Measurements from ENCODE around the gene KLHL7.

Gene KLHL7

DNA sequence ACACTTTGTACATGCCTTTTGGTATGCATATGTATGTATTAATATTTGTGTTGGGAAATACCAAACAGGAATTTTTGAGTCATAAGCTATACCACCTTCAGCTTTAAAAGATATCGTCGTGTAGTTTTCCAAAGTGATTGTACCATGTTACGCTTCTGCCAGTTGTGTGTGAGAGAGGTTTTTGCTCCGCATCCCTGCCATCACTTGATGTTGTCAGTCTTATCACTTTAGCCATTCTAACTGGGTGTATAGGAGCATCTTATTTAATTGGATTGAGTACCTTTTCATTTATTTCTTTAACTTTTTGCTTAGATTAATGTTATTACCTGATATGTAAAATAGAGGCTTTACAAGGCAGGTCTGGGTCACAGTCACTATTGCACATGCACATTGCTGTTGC is 3.4 kb downstream of the KLHL7 start:
- TF ChIP-seq EZH2phosphoT487 (IDR thresholded peaks at IDR 0.05; ENCODE audit: borderline replicate concordance) (no peak), CTCF (conservative IDR thresholded peaks at IDR 0.05; ENCODE audit: low read length) (no peak)
- Histone ChIP-seq H2AFZ (ENCODE audit: low read length) (no peak overlapping the region), H3K4me1 (ENCODE audit: insufficient read depth, low read length, poor library complexity, severe bottlenecking) (peaks cover 55% of the 10 kb centered on the region), H3K9me2 (replicated peaks; ENCODE audit: low read depth, low read length) (no peaks in the 10 kb centered on the region), H3K4me3 (ENCODE audit: low read length, poor library complexity, severe bottlenecking) (peak overlapping the region; percentile 94), H4K20me1 (ENCODE audit: insufficient read depth, low read length, poor library complexity, severe bottlenecking) (peaks cover 16% of the 10 kb centered on the region), H3K9ac (ENCODE audit: low read depth, low read length, poor library complexity, severe bottlenecking) (peak overlapping the region; percentile 83), H3K4me2 (ENCODE audit: low read depth, low read length, poor library complexity, severe bottlenecking) (peak overlapping the region; percentile 93), H3F3A (ENCODE audit: low read depth) (peaks cover 3% of the 10 kb centered on the region; the same call in 1 of the 2 replicates), H3K27me3 (ENCODE audit: insufficient read depth, low read length, poor library complexity, severe bottlenecking) (no peaks in the 10 kb centered on the region), H3K36me3 (ENCODE audit: insufficient read depth, low read length) (no peaks in the 10 kb centered on the region), H3K79me2 (ENCODE audit: insufficient read depth, low read length) (peaks cover 49% of the 10 kb centered on the region), H3K9me3 (ENCODE audit: insufficient read depth, low read depth, low read length) (no peaks in the 10 kb centered on the region)

- H3K4me2 ChIP-seq (ENCODE audit: low read depth, low read length, poor library complexity, severe bottlenecking), result peak overlapping the region; percentile 93
- H3K79me2 ChIP-seq (ENCODE audit: insufficient read depth, low read length), result peaks cover 52% of the 10 kb centered on the region
- no peaks in the 10 kb centered on the region for H3K27me3 ChIP-seq (ENCODE audit: insufficient read depth, low read length, poor library complexity, severe bottlenecking)
- H2AFZ ChIP-seq (ENCODE audit: low read length), result no peak overlapping the region
- peaks cover 3% of the 10 kb centered on the region; the same call in 1 of the 2 replicates for H3F3A ChIP-seq (ENCODE audit: low read depth)
- peaks cover 16% of the 10 kb centered on the region for H4K20me1 ChIP-seq (ENCODE audit: insufficient read depth, low read length, poor library complexity, severe bottlenecking)
- H3K4me3 ChIP-seq (ENCODE audit: low read length, poor library complexity, severe bottlenecking), result peak overlapping the region; percentile 94
- H3K36me3 ChIP-seq (ENCODE audit: insufficient read depth, low read length), result no peaks in the 10 kb centered on the region
- H3K9me2 ChIP-seq (replicated peaks; ENCODE audit: low read depth, low read length), result no peaks in the 10 kb centered on the region
- H3K9ac ChIP-seq (ENCODE audit: low read depth, low read length, poor library complexity, severe bottlenecking), result peak overlapping the region; percentile 26
- peaks cover 54% of the 10 kb centered on the region for H3K4me1 ChIP-seq (ENCODE audit: insufficient read depth, low read length, poor library complexity, severe bottlenecking)
- H3K9me3 ChIP-seq (ENCODE audit: insufficient read depth, low read depth, low read length), result no peaks in the 10 kb centered on the region
- TF ChIP-seq CTCF (conservative IDR thresholded peaks at IDR 0.05; ENCODE audit: low read length) (no peak), EZH2phosphoT487 (IDR thresholded peaks at IDR 0.05; ENCODE audit: borderline replicate concordance) (no peak)
Observed at GRCh38 chr7:23109470-23109869, 3.9 kb downstream of the KLHL7 start.

GRCh38 chr7:23114896-23115295 is 9.3 kb downstream of the KLHL7 start:
- Histone ChIP-seq H3K9me2 (replicated peaks; ENCODE audit: low read depth, low read length) (no peaks in the 10 kb centered on the region), H3K9ac (ENCODE audit: low read depth, low read length, poor library complexity, severe bottlenecking) (no peak overlapping the region), H3K79me2 (ENCODE audit: insufficient read depth, low read length) (peaks cover 35% of the 10 kb centered on the region)

More at GRCh38 chr7:23114896-23115295, 9.3 kb downstream of the KLHL7 start:
- Histone ChIP-seq H2AFZ (ENCODE audit: low read length) (no peak overlapping the region), H3K4me3 (ENCODE audit: low read length, poor library complexity, severe bottlenecking) (no peak overlapping the region), H3K4me2 (ENCODE audit: low read depth, low read length, poor library complexity, severe bottlenecking) (no peak overlapping the region), H3K4me1 (ENCODE audit: insufficient read depth, low read length, poor library complexity, severe bottlenecking) (peaks cover 16% of the 10 kb centered on the region), H4K20me1 (ENCODE audit: insufficient read depth, low read length, poor library complexity, severe bottlenecking) (peaks cover 4% of the 10 kb centered on the region), H3K9me3 (ENCODE audit: insufficient read depth, low read depth, low read length) (no peaks in the 10 kb centered on the region), H3F3A (ENCODE audit: low read depth) (no peaks in the 10 kb centered on the region), H3K36me3 (ENCODE audit: insufficient read depth, low read length) (no peaks in the 10 kb centered on the region; the same call in 1 of the 2 replicates), H3K27me3 (ENCODE audit: insufficient read depth, low read length, poor library complexity, severe bottlenecking) (no peaks in the 10 kb centered on the region)
- TF ChIP-seq EZH2phosphoT487 (IDR thresholded peaks at IDR 0.05; ENCODE audit: borderline replicate concordance), result no peak
- TF ChIP-seq CTCF (conservative IDR thresholded peaks at IDR 0.05; ENCODE audit: low read length), result no peak

Measured in Loucy (cell line).